ENCODE results near the gene MYBPC1.
A peak's percentile ranks its signal among the peaks of the same experiment; 100 is the strongest.

The MYBPC1 gene

DNA sequence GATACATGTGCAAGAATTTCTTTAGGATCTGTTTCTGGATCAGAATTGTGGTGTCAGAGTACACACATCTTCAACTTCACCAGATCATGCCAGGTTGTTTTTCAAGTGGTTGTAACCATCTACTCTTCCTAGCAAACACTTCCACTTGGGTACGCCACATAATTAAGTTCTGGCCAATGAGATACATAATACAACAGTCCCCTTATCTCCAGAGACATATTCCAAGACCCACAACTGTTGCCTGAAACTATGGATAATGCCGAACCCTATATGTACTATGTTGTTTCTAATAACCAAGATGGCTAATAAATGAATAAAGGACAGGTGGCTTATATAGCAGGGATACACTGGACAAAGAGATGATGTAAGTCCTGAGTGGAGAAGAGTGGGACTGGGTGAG is 100.2 kb downstream of the MYBPC1 start:
- DNase-seq (ENCODE audit: low read depth), result no peak

DNA sequence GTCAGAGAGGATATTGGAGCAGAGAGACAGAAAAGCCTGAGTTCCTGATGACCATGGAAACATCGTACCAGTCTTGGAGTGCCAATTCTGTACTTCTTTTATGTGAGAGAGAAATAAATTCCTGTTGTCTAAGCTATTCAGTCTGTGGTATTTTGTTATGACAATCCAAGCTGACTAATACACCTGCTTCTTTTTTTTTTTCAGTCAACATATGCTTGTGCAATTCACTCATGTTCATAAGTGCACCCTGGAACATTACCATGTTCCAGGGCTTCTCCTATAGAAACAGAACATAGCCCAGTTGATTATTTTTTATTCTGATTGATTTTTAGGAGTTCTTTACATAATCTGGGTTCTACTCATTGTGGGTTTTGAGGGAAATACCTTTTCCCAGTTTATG is 100.9 kb downstream of the MYBPC1 start:
- no peak for DNase-seq (ENCODE audit: low read depth)

GRCh38 chr12:101696251-101697196 is 101.8 kb downstream of the MYBPC1 start:
- DNase-seq (ENCODE audit: low read depth), result no peak

DNA sequence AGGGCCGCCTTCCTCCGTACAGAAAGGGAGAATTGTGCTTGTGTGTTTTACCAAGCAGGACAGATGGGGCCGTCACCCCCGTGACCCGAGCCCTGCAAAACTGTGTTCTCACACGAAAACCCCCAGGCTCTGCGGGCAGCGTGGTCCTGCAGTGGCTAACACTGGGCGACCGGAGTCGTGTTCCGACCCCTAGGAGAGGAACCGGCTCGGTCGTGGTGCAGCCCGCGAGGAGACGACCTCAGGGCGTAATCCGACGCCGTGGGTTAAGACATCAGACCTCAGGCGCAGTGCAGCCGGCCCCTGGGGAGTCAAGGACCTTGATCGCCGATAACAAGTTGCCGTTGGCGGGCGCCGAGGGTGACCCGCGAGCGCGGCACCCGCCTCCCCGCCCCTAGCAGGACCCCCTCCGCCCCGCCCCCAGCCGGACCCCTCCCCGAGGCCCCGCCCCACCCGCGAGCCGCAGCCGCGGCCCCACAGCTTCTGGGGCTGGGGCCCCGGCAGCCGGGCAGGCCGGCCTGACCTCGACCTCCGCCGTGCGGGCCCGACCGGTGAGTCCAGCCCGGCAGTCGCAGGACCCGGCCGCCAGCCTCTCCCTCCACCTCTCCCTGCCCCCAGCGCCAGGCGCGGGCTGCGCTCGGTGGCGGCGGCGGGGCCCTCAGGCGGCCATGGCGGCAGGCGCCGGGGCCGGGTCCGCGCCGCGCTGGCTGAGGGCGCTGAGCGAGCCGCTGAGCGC is 102.6 kb downstream of the MYBPC1 start, which contains the start of gene CHPT1:
Gene CHPT1 (plus strand): TSS at position 444 of the 733 bp plus-strand sequence. CDS start 222 bp downstream, at position 666.
- no peak for DNase-seq (ENCODE audit: low read depth)

GRCh38 chr12:101697930-101698799 is 103.4 kb downstream of the MYBPC1 start:
- DNase-seq (ENCODE audit: low read depth), result peak; percentile 33

- no peak for DNase-seq (ENCODE audit: low read depth)
These were observed 104.1 kb downstream of the MYBPC1 start for GRCh38 chr12:101698800-101699347.

DNA sequence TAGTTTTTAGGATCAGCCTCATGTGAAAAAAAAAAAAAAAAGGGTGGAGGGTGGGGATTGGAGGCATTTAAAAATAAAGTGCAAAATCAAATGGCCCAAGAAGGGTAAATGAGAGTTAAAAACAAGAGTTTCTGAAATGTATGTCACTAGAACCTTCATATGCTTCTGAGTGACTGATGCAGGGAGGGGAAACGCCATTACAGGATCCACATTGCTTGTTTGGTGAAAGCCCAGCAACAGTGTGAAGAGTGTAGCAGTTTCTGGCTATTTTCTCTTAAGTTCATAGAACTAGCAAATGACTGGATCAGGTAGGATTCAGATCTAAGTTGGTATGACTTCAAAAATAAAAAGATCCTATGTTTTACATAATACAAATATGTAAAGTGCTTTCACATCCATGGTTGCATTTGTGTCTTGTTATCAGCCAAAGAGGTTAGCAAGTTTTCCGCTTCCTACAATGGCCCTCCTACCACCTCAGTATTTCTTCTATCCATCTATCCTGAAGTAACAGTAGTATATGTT is 105.6 kb downstream of the MYBPC1 start:
- DNase-seq (ENCODE audit: low read depth), result no peak

- no peak for DNase-seq (ENCODE audit: low read depth)
These were observed 108.7 kb downstream of the MYBPC1 start for GRCh38 chr12:101703487-101703886.

DNA sequence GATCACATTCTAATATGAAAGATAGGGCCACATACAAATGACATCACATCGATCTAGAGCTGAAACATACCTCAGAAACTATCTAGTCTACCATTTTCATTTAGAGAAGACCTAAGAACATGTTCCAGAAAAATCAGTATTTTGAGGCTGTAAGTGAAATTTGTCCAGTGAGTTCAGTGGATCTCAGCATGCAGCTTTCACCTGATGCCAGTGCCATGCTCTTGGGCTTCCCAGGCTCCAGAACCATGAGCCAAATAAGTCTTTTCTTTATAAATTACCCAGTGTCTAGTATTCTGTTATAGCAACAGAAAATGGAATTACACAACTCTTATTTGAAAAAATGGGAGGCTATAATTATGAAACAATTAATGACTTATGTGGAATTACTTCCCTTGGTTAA is 111.6 kb downstream of the MYBPC1 start:
- DNase-seq (ENCODE audit: low read depth), result no peak

DNA sequence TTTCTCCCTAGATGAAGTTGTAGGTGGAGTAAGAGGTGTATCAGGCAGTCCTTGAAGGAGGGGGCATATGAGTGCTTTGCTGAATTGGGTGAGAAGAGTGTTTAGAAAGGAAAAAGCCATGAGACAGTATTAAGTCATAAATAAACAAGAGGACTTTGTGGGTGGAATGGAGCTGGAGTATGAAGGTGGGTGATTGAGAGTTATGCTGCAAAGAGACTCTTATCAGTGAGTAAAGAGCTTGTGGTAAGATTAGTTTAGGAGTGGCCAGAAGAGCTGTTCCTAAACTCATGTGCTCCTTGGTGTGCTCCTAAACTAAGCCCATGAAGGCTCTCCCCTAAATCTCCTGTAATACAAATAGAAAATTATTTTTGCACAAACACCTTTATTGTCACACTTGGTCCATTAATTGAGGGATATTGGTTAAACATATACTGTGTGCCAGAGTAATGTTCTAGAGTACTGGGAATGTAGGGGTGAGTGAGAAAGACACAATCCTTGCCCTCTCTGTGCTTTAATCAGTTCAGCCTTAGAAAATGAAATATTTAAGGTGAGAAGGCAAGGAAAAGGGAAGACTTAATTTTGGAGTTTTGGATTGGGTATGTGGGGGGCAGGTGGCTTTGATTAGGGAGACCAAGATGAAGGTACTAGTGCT is 112.5 kb downstream of the MYBPC1 start:
- no peak for DNase-seq (ENCODE audit: low read depth)

DNA sequence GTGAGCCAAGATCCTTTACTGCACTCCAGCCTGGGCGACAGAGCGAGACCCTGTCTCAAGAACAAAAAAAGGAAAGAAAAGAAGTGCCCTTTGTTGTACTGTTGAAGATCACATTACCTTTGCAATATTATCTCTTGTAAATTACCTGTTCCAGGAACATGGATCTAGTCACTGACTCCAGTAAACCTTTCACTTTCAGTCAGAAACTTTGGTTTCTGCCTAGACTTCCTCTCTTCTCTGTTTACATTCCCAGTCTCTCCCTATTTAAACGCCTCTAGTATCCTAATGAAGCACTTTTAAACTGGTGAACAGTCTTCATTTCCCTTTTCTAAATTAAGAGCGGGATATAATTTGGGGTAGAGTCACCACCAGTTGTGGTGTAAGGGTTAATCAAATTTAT is 115.5 kb downstream of the MYBPC1 start:
- no peak for DNase-seq (ENCODE audit: low read depth)

DNA sequence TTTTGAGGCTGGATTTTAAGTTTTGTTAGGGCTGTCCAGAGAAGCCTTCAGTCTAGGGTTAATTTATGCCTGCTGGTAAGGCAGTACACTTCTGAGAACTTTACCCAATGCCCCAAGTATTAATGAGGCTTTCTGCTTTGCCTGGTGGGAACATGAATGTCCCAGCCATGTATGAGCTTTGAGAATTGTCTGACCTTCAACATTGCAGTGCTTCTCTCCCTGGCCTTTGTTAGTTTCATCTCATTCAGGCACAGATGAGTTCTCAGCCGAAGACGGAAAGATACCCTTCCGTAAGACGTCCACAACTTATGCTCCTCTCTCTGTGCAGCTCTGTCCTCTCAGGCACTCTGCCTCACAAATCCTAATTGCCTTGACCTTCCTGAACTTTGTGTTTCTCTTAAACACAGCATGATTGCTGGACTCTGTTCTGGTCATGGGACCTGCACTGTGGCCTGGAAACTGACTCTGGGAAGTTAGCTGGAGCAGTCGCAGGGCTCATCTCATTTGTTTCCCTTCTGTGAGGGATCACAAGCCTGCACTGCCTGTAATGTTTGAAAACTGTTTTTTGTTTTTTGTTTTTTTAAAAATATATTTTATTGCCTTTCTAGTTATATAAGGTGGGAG is 118.4 kb downstream of the MYBPC1 start:
- DNase-seq (ENCODE audit: low read depth), result no peak

DNA sequence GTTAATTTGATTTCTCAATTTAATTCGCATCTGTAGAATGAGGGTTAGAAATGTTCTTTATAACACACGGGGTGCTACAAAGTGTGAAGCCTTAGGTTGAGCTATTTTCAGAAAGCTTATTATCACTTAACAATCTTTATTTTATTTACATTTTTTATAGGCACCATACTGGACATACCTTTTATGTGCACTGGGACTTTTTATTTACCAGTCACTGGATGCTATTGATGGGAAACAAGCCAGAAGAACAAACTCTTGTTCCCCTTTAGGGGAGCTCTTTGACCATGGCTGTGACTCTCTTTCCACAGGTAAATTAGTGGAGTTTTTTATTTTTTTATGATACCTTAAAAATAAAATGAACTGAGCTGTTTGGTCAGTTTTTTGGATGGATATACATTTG is 119.2 kb downstream of the MYBPC1 start:
- DNase-seq (ENCODE audit: low read depth), result no peak

DNA sequence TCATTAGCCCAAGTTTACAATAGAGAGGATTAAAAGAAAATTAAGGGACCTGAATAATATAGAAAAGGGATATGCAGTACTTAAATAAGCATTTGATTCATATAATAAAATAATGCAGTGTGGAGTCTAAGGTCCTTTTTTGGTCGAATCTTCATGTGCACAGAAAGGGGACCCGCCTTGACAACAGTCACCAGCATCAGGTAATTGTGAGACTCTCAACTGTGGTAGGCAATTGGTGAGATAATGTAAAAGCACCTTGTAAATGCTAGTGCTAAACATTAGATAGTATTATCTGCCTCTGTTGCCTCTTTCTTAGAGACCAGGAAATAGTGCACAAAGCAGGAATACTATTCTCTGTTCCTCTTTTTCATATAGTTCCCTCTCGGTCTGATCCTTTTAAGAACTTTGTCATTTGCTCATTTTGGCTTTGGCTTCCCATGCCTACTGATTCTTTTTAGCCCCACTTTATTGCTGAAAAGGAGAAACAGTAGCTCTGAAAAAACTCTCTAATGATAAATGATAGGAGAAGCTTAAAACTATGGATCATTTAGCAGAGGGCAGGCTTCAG is 120.2 kb downstream of the MYBPC1 start:
- no peak for DNase-seq (ENCODE audit: low read depth)

- DNase-seq (ENCODE audit: low read depth), result no peak
These were observed 124.8 kb downstream of the MYBPC1 start for GRCh38 chr12:101719566-101719965.

DNA sequence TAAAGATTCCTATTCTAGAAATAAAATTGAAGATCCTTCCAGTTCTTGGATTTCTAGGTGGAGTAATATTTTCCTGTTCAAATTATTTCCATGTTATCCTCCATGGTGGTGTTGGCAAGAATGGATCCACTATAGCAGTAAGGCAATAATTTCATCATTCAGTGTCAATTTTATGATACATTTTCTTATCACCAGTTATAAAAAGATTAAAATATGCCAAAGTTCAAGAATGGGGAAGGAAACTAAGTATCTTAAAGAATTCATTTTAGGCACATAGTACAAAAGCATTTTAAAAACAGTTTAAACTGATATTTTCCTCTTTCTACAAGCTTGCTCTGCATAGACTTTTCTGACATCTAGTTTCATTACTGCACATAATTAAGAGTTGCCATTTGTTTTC is 125.3 kb downstream of the MYBPC1 start:
- DNase-seq (ENCODE audit: low read depth), result no peak

- DNase-seq (ENCODE audit: low read depth), result no peak
These were observed 127.6 kb downstream of the MYBPC1 start for GRCh38 chr12:101722392-101722791.

- DNase-seq (ENCODE audit: low read depth), result no peak
These were observed 132.3 kb downstream of the MYBPC1 start for GRCh38 chr12:101727098-101727497.

GRCh38 chr12:101729842-101730241 is 135.1 kb downstream of the MYBPC1 start:
- no peak for DNase-seq (ENCODE audit: low read depth)

DNA sequence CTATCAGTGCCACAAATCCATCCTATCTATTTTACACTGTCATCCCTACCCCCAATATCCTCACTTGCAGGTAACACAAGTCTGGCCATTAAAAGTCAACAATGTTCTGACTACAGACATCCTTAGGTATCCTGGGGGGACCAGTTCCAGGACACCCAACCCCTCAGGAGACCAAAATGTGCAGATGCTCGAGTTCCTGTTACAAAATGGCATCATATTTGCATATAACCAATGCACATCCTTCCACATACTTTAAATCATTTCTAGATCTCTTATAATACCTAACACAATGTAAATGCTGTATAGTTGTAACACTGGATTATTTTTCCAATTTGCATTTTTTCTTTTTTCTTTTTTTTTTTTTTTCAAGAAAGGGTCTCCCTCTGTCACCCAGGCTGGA is 137.5 kb downstream of the MYBPC1 start:
- no peak for DNase-seq (ENCODE audit: low read depth)

Measured in HS-5 (cell line).